K562 (cell line): ENCODE measurements around the gene CEP350. TPM values are rescaled to one million over a fixed set of nuclear protein-coding genes. Genes with fewer than 3 reads are reported as not detected.

Experiments used
- ATAC-seq: fragments of 200-7000 bp; cut with Tn5 transposase; 3 replicates; pipeline ENCODE4 v1.9.1; 2020; ENCODE audit warnings: moderate library complexity
- BruUV-seq: library from RNA; stranded (reverse); fragments of 400-500 nt; replicated peaks from 2 replicates; lab custom pipeline; 2021; lab: Mats Ljungman, UMichigan
- CTCF ChIA-PET: fragments of 300-600 bp; formaldehyde crosslinking; extraction: SDS; loops from one replicate; lab custom pipeline; 2021; ENCODE audit warnings: low intra/inter-chr PET ratio; lab: Yijun Ruan, JAX
- POLR2A ChIA-PET: fragments of 300-600, 350-650 bp; sonication (Branson Sonifier 250); formaldehyde crosslinking; extraction: SDS; loops from one replicate; lab custom pipeline; 2021; ENCODE audit warnings: antibody characterized with exemption, inconsistent platforms; lab: Yijun Ruan, JAX
- DNase-seq, 4 experiments: peaks; one replicate each; pipeline versions ENCODE4 v3.0.0 to v3.0.0-alpha.2; 2011 to 2018; ENCODE audit warnings: low spot score in 3 of 4, mixed read lengths in 3 of 4; ENCODE audit errors: extremely low read depth in 1 of 4
- FAIRE-seq: peaks from 2 replicates; lab custom pipeline; 2011; peaks lifted over from hg19 to GRCh38; lab: Jason Lieb, UNC
- H2AFZ ChIP-seq: 2 replicates; pipeline ENCODE4 v1.6.0; 2011; ENCODE audit warnings: low read depth, low read length, control low read depth, inconsistent platforms
- H3K27ac ChIP-seq: fragments of 200-600 bp; 3 replicates; pipeline ENCODE4 v1.8.0; 2011; ENCODE audit warnings: low read depth, mild to moderate bottlenecking, control low read depth, inconsistent platforms, low read length, moderate library complexity, mixed read lengths; ENCODE audit errors: extremely low read depth
- H3K27me3 ChIP-seq, 2 experiments: fragments of 300-600 bp in 1 of 2; 2 replicates in 1 of 2; 3 replicates in 1 of 2; pipeline versions ENCODE4 v1.6.0 to v1.8.0; 2011; ENCODE audit warnings: inconsistent platforms in 2 of 2, low read length in 2 of 2, mild to moderate bottlenecking in 1 of 2, mixed read lengths in 1 of 2, moderate library complexity in 1 of 2; ENCODE audit not compliant: control insufficient read depth in 2 of 2, insufficient read depth in 2 of 2
- H3K36me3 ChIP-seq: fragments of 300-600 bp; 3 replicates; pipeline ENCODE4 v1.8.0; 2011; ENCODE audit warnings: mild to moderate bottlenecking, low read length, inconsistent platforms; ENCODE audit not compliant: control insufficient read depth, insufficient read depth
- H3K4me1 ChIP-seq, 2 experiments: fragments of 200-600 bp in 1 of 2; replicated peaks in 1 of 2; 2 replicates in 1 of 2; 3 replicates in 1 of 2; pipeline versions ENCODE4 v1.5.1 to v1.8.0; 2011; ENCODE audit warnings: inconsistent platforms in 2 of 2, low read length in 2 of 2, mild to moderate bottlenecking in 1 of 2, mixed read lengths in 1 of 2, moderate library complexity in 1 of 2; ENCODE audit not compliant: control insufficient read depth in 2 of 2, insufficient read depth in 2 of 2
- H3K4me2 ChIP-seq: 2 replicates; pipeline ENCODE4 v1.6.1; 2011; ENCODE audit warnings: low read length, control low read depth, inconsistent platforms, mixed read lengths; ENCODE audit not compliant: insufficient read depth
- H3K4me3 ChIP-seq: fragments of 200-600 bp; sonication (generic), shearing (Covaris generic); 2 replicates; pipeline ENCODE4 v1.5.1; 2016; ENCODE audit warnings: control low read depth, inconsistent platforms
- H3K79me2 ChIP-seq: fragments of 200-600 bp; 3 replicates; pipeline ENCODE4 v1.8.0; 2011; ENCODE audit warnings: low read length, inconsistent platforms; ENCODE audit not compliant: control insufficient read depth, insufficient read depth
- H3K9ac ChIP-seq, 2 experiments: 2 replicates each; pipeline versions ENCODE4 v1.6.0 to v1.6.1; 2011; ENCODE audit warnings: low read depth in 2 of 2, low read length in 2 of 2, control low read depth in 1 of 2, inconsistent platforms in 1 of 2, mild to moderate bottlenecking in 1 of 2, mixed read lengths in 1 of 2; ENCODE audit not compliant: insufficient read depth in 1 of 2
- H3K9me1 ChIP-seq: one replicate; pipeline ENCODE4 v1.6.0; 2011; ENCODE audit warnings: inconsistent platforms, mild to moderate bottlenecking, low read length, moderate library complexity; ENCODE audit not compliant: control insufficient read depth, insufficient read depth
- H3K9me3 ChIP-seq: replicated peaks from 2 replicates; pipeline ENCODE4 v1.5.1; 2011; ENCODE audit warnings: low read depth, low read length, inconsistent platforms; ENCODE audit not compliant: control insufficient read depth, insufficient read depth
- H4K20me1 ChIP-seq: replicated peaks from 2 replicates; pipeline ENCODE4 v1.6.1; 2011; ENCODE audit warnings: low read length, inconsistent platforms, mixed read lengths; ENCODE audit not compliant: control insufficient read depth, insufficient read depth
- BRF1 ChIP-seq: IDR thresholded peaks from 3 replicates; pipeline ENCODE4 v1.6.1; 2011; ENCODE audit warnings: borderline replicate concordance, mild to moderate bottlenecking; ENCODE audit not compliant: insufficient read length; ENCODE audit errors: extremely low read depth
- FOXA1 ChIP-seq: fragments of 450-650 bp; IDR thresholded peaks from 2 replicates; pipeline ENCODE4 v1.6.1; 2016; ENCODE audit warnings: mild to moderate bottlenecking, borderline replicate concordance
- KAT7 ChIP-seq: sonication (generic); formaldehyde crosslinking; IDR thresholded peaks from 2 replicates; pipeline ENCODE4 v1.8.0; 2022; ENCODE audit warnings: missing genetic modification reagents, mild to moderate bottlenecking, borderline replicate concordance
- MYC ChIP-seq, 2 experiments: fragments of 250-450 bp in 1 of 2; sonication (Bioruptor Pico) in 1 of 2; IDR thresholded peaks; 2 replicates each; pipeline versions ENCODE4 v1.5.1 to v1.6.1; 2012 to 2021; ENCODE audit warnings: low read depth in 2 of 2, borderline replicate concordance in 1 of 2, improper control_type of control experiment in 1 of 2, low read length in 1 of 2, mild to moderate bottlenecking in 1 of 2, moderate library complexity in 1 of 2
- NR1H2 ChIP-seq: sonication (generic); formaldehyde crosslinking; IDR thresholded peaks from 2 replicates; pipeline ENCODE4 v1.4.0; 2020; ENCODE audit warnings: mild to moderate bottlenecking, missing genetic modification reagents
- NR3C1 ChIP-seq: sonication (generic); formaldehyde crosslinking; IDR thresholded peaks from 2 replicates; pipeline ENCODE4 v1.8.1; 2022; ENCODE audit warnings: missing genetic modification reagents
- POLR2G ChIP-seq: fragments of 200-400 bp; formaldehyde crosslinking; IDR thresholded peaks from 2 replicates; pipeline ENCODE4 v1.6.1; 2017; ENCODE audit warnings: low read depth, mild to moderate bottlenecking, antibody characterized with exemption, low read length, moderate library complexity
- WHSC1 ChIP-seq: IDR thresholded peaks from one replicate; pipeline ENCODE4 v1.6.1; 2012; ENCODE audit warnings: low read length, control low read depth, inconsistent platforms
- ZNF224 ChIP-seq: sonication (generic); formaldehyde crosslinking; IDR thresholded peaks from 2 replicates; pipeline ENCODE4 v1.8.0; 2022; ENCODE audit warnings: mild to moderate bottlenecking, missing genetic modification reagents
- ZNF282 ChIP-seq: sonication (generic); formaldehyde crosslinking; IDR thresholded peaks from 2 replicates; pipeline ENCODE4 v1.8.1; 2023; ENCODE audit warnings: missing genetic modification reagents
- WGBS: fragments of 100-300 bp; shearing (Covaris generic); methylation state at CpG from one replicate; pipeline ENCODE4 v1.1.6; 2016; ENCODE audit warnings: low coverage, mixed read lengths; ENCODE audit not compliant: insufficient coverage; ENCODE audit errors: missing lambda C conversion rate; 5-methylcytosine and 5-hydroxymethylcytosine counted together
- in situ Hi-C: fragments of 300-500 bp; cut with MboI; formaldehyde crosslinking; loops from 4 replicates; pipeline ENCODE4 v1.15.0; 2018; ENCODE audit warnings: inconsistent platforms, mixed read lengths
- intact Hi-C: fragments of 100-400 bp; cut with micrococcal nuclease; formaldehyde crosslinking; loops from 2 replicates; pipeline ENCODE4 v1.14.2; 2022
- polyA plus RNA-seq, 8 experiments: library from polyadenylated mRNA; depleted of rRNA in 4 of 8; stranded (reverse) in 5 of 8; unstranded in 3 of 8; fragments of >200 nt; fragmentation: Nextera tagmentation in 2 of 8; fragmentation: Illumina TruSeq in 1 of 8; extraction: Ambion mirVana in 2 of 8; extraction: Trizol in 1 of 8; gene quantifications; 2 replicates each; pipeline versions ENCODE4 v1.2.1 to v1.2.3, GENCODE V29; 2011 to 2014; ENCODE audit warnings: inconsistent platforms in 1 of 8, missing spikeins in 1 of 8
- total RNA-seq, 7 experiments: library from RNA; depleted of rRNA in 6 of 7; stranded (reverse); fragments of >200 nt in 6 of 7; fragmentation: Illumina TruSeq in 2 of 7; extraction: Trizol in 2 of 7; gene quantifications; 2 replicates each; pipeline versions ENCODE4 v1.2.1 to v1.2.3, GENCODE V29; 2011 to 2021; ENCODE audit warnings: low replicate concordance in 1 of 7
- TF ChIP-seq, protein P1 (sequence below), 2 experiments: fragments of 450-650 bp; IDR thresholded peaks; 2 replicates each; pipeline ENCODE4 v1.6.1; 2018; ENCODE audit warnings: mild to moderate bottlenecking in 2 of 2, low read depth in 1 of 2; ENCODE audit not compliant: partially characterized antibody in 2 of 2
- TF ChIP-seq, protein P2 (sequence below): fragments of 450-650 bp; formaldehyde crosslinking; IDR thresholded peaks from 2 replicates; pipeline ENCODE4 v1.4.0; 2020; ENCODE audit warnings: mild to moderate bottlenecking, mixed read lengths
- TF ChIP-seq, protein P3 (sequence below): fragments of 250-450 bp; sonication (Bioruptor Pico); IDR thresholded peaks from 2 replicates; pipeline ENCODE4 v1.8.0; 2022; ENCODE audit warnings: inconsistent platforms, mild to moderate bottlenecking, moderate library complexity, borderline replicate concordance

Gene CEP350
- total and polyA plus RNA-seq, 9 of the 15 experiments (the other 6 are each of a cell fraction or from before 2014, with no cell fraction given), result 8.3 to 64.3 (median 28.0) TPM

GRCh38 chr1:179955287-179955680 is 674 bp downstream of the CEP350 start (continued):
- TF ChIP-seq, protein P1, sequence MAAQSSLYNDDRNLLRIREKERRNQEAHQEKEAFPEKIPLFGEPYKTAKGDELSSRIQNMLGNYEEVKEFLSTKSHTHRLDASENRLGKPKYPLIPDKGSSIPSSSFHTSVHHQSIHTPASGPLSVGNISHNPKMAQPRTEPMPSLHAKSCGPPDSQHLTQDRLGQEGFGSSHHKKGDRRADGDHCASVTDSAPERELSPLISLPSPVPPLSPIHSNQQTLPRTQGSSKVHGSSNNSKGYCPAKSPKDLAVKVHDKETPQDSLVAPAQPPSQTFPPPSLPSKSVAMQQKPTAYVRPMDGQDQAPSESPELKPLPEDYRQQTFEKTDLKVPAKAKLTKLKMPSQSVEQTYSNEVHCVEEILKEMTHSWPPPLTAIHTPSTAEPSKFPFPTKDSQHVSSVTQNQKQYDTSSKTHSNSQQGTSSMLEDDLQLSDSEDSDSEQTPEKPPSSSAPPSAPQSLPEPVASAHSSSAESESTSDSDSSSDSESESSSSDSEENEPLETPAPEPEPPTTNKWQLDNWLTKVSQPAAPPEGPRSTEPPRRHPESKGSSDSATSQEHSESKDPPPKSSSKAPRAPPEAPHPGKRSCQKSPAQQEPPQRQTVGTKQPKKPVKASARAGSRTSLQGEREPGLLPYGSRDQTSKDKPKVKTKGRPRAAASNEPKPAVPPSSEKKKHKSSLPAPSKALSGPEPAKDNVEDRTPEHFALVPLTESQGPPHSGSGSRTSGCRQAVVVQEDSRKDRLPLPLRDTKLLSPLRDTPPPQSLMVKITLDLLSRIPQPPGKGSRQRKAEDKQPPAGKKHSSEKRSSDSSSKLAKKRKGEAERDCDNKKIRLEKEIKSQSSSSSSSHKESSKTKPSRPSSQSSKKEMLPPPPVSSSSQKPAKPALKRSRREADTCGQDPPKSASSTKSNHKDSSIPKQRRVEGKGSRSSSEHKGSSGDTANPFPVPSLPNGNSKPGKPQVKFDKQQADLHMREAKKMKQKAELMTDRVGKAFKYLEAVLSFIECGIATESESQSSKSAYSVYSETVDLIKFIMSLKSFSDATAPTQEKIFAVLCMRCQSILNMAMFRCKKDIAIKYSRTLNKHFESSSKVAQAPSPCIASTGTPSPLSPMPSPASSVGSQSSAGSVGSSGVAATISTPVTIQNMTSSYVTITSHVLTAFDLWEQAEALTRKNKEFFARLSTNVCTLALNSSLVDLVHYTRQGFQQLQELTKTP (IDR thresholded peaks at IDR 0.05; ENCODE audit: low read depth in 1 of 2, partially characterized antibody in 2 of 2), result no peak
- no peak for TF ChIP-seq FOXA1
- no peak for TF ChIP-seq NR1H2 (CRISPR knock-in tag)
- TF ChIP-seq MYC (IDR thresholded peaks at IDR 0.05; ENCODE audit: low read depth, low read length), result peak; percentile 4; the same call in 1 of the 2 replicates
- no peak; the same call in 1 of the 2 replicates for TF ChIP-seq MYC (CRISPR knock-in tag; IDR thresholded peaks at IDR 0.05; ENCODE audit: borderline replicate concordance, low read depth)

DNA sequence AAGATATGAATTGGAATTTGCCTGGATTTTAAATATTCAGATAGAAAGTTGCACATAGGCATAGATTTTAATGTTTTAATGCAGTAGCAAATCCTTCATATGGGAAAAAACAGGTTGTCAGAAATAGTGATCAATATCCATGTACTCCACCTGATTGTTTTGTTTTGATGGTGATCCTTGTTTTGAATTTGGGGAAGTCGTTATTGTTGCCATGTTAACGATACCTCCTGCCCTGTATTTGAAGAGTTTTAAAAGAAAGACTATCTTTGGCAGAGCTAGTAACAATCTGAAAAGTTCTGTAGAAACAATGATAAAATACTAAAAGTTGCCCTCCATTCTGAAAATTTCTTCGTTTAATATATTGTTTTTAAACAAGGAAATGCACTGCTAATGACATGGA is 1.1 kb downstream of the CEP350 start:
- in situ Hi-C loops (no loop called here), intact Hi-C loops (loop anchor here (2.0 to 5.0 kb wide), 2 partner anchors 73 to 202 kb away; partner anchors contain the start of gene TOR1AIP1)
- H4K20me1 ChIP-seq, result peaks cover 15% of the 10 kb centered on the region; the same call in 1 of the 2 replicates
- no peak for ATAC-seq
- CTCF ChIA-PET, result no interaction called here
- H3K27me3 ChIP-seq, result no peaks in the 10 kb centered on the region
- FAIRE-seq, result peak; percentile 32
- WGBS, result 0% methylated on average over 3 of the region's 3 CpGs
- H2AFZ ChIP-seq, result no peak overlapping the region
- no peaks in the 10 kb centered on the region for H3K9me1 ChIP-seq
- peaks cover 2% of the 10 kb centered on the region; the same call in 1 of the 3 replicates for H3K36me3 ChIP-seq
- peak overlapping the region in 1 of 2 experiments; percentile 93; a peak in 3 of 4 replicates for H3K9ac ChIP-seq
- H3K4me3 ChIP-seq, result peak overlapping the region; percentile 84
- POLR2A ChIA-PET, result interaction anchor here (1.0 to 2.2 kb wide), 4 partner anchors 8 to 20 kb away, joined by 3 to 10 read pairs (median 4); no protein-coding TSS in a partner anchor
- peaks cover 71% of the 10 kb centered on the region for H3K79me2 ChIP-seq
- peak overlapping the region; percentile 97 for H3K4me2 ChIP-seq
- peak overlapping the region; percentile 86; the same call in 2 of the 3 replicates for H3K27ac ChIP-seq
- BruUV-seq, result TSS peak; percentile 54
- H3K9me3 ChIP-seq, result no peaks in the 10 kb centered on the region
- no peak for DNase-seq
- peaks cover 4% of the 10 kb centered on the region in 2 experiments; a peak in 3 of 5 replicates for H3K4me1 ChIP-seq
- TF ChIP-seq POLR2G (no peak), WHSC1 (no peak), KAT7 (CRISPR knock-in tag) (peak; percentile 56; the same call in 1 of the 2 replicates), ZNF282 (CRISPR knock-in tag) (no peak), NR3C1 (CRISPR knock-in tag) (no peak), BRF1 (no peak), ZNF224 (CRISPR knock-in tag) (no peak)
- TF ChIP-seq, protein P2, sequence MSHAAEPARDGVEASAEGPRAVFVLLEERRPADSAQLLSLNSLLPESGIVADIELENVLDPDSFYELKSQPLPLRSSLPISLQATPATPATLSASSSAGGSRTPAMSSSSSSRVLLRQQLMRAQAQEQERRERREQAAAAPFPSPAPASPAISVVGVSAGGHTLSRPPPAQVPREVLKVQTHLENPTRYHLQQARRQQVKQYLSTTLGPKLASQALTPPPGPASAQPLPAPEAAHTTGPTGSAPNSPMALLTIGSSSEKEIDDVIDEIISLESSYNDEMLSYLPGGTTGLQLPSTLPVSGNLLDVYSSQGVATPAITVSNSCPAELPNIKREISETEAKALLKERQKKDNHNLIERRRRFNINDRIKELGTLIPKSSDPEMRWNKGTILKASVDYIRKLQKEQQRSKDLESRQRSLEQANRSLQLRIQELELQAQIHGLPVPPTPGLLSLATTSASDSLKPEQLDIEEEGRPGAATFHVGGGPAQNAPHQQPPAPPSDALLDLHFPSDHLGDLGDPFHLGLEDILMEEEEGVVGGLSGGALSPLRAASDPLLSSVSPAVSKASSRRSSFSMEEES (CRISPR knock-in tag), result no peak
- TF ChIP-seq, protein P3, sequence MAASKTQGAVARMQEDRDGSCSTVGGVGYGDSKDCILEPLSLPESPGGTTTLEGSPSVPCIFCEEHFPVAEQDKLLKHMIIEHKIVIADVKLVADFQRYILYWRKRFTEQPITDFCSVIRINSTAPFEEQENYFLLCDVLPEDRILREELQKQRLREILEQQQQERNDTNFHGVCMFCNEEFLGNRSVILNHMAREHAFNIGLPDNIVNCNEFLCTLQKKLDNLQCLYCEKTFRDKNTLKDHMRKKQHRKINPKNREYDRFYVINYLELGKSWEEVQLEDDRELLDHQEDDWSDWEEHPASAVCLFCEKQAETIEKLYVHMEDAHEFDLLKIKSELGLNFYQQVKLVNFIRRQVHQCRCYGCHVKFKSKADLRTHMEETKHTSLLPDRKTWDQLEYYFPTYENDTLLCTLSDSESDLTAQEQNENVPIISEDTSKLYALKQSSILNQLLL (CRISPR knock-in tag), result no peak
